HG02970 (cell line): Measurements from ENCODE around the gene ZFC3H1.

ENCODE experiments used
- ATAC-seq: cut with Tn5 transposase; IDR thresholded peaks from one replicate; pipeline ENCODE4 v1.9.1; 2021; ENCODE audit warnings: mild to moderate bottlenecking, moderate library complexity, moderate number of reproducible peaks; ENCODE audit not compliant: unreplicated experiment, low FRiP score

The ZFC3H1 gene

GRCh38 chr12:71638499-71638898 lies 25.1 kb downstream of the ZFC3H1 start:
- no peak for ATAC-seq

GRCh38 chr12:71636704-71637115 lies 26.9 kb downstream of the ZFC3H1 start:
- ATAC-seq: no peak

- ATAC-seq: no peak
These were observed 36.1 kb downstream of the ZFC3H1 start for GRCh38 chr12:71627438-71628002.

- ATAC-seq: no peak
These were observed 36.9 kb downstream of the ZFC3H1 start for GRCh38 chr12:71626768-71627167.

- ATAC-seq: no peak
These were observed 37.5 kb downstream of the ZFC3H1 start for GRCh38 chr12:71626098-71626497.

GRCh38 chr12:71625476-71625875 lies 38.2 kb downstream of the ZFC3H1 start:
- ATAC-seq: no peak

- ATAC-seq: no peak
These were observed 41.7 kb downstream of the ZFC3H1 start for GRCh38 chr12:71621938-71622337.

- no peak for ATAC-seq
These were observed 53.4 kb downstream of the ZFC3H1 start for GRCh38 chr12:71610031-71610795.

GRCh38 chr12:71607494-71608330 lies 55.9 kb downstream of the ZFC3H1 start:
- no peak for ATAC-seq

GRCh38 chr12:71605039-71605438 lies 58.6 kb downstream of the ZFC3H1 start:
- no peak for ATAC-seq

GRCh38 chr12:71602761-71603577 lies 60.7 kb downstream of the ZFC3H1 start:
- no peak for ATAC-seq

- no peak for ATAC-seq
These were observed 62.1 kb downstream of the ZFC3H1 start for GRCh38 chr12:71601546-71601945.

GRCh38 chr12:71599210-71599609 lies 64.4 kb downstream of the ZFC3H1 start:
- ATAC-seq: no peak

GRCh38 chr12:71594214-71594948 lies 69.3 kb downstream of the ZFC3H1 start:
- no peak for ATAC-seq

GRCh38 chr12:71592841-71593240 lies 70.8 kb downstream of the ZFC3H1 start:
- ATAC-seq: no peak

- no peak for ATAC-seq
These were observed 72.0 kb downstream of the ZFC3H1 start for GRCh38 chr12:71591601-71592000.

- ATAC-seq: no peak
These were observed 74.2 kb downstream of the ZFC3H1 start for GRCh38 chr12:71589478-71589881.

- no peak for ATAC-seq
These were observed 76.6 kb downstream of the ZFC3H1 start for GRCh38 chr12:71587012-71587411.

GRCh38 chr12:71585218-71585617 lies 78.4 kb downstream of the ZFC3H1 start:
- no peak for ATAC-seq

GRCh38 chr12:71584356-71584755 lies 79.3 kb downstream of the ZFC3H1 start:
- no peak for ATAC-seq
